ENCODE results near the gene MFF. TPM values are rescaled to one million over a fixed set of nuclear protein-coding genes. Genes with fewer than 3 reads are reported as not detected.

Gene MFF
- total and polyA plus RNA-seq, 2 donors (not counting 3 experiments of a cell fraction or from before 2014, with no cell fraction given) = 36.3 to 65.1 TPM

- TF ChIP-seq GATA2 (IDR thresholded peaks at IDR 0.05; ENCODE audit: insufficient read depth, insufficient read length, low read depth, low read length) (peak; percentile 59), EZH2 (IDR thresholded peaks at IDR 0.05; ENCODE audit: borderline replicate concordance, low read depth, low read length, severe bottlenecking) (no peak), MYC (IDR thresholded peaks at IDR 0.05; ENCODE audit: low read depth, low read length) (no peak), JUN (IDR thresholded peaks at IDR 0.05; ENCODE audit: borderline replicate concordance, insufficient read depth, insufficient read length, low read depth) (peak; percentile 72), POLR2AphosphoS5 (IDR thresholded peaks at IDR 0.05; ENCODE audit: insufficient read depth, low read depth, low read length) (peak; percentile 66), POLR2A (IDR thresholded peaks at IDR 0.05; ENCODE audit: low read depth, low read length) (peak; percentile 50), MAX (IDR thresholded peaks at IDR 0.05; ENCODE audit: insufficient read depth, insufficient read length) (no peak), CTCF (IDR thresholded peaks at IDR 0.05; ENCODE audit: extremely low read depth in 1 of 2, insufficient read depth in 1 of 2, low read depth in 1 of 2, low read length in 2 of 2) (peak; percentile 57 to 81), FOS (IDR thresholded peaks at IDR 0.05; ENCODE audit: borderline replicate concordance, insufficient read depth, low read length) (peak; percentile 57)
These were observed 81.4 kb downstream of the MFF start for GRCh38 chr2:227406177-227407031.

More at GRCh38 chr2:227406177-227407031, 81.4 kb downstream of the MFF start:
- H3K36me3 ChIP-seq (ENCODE audit: control insufficient read depth in 2 of 2, extremely low read depth in 1 of 2, insufficient read depth in 2 of 2, low read length in 2 of 2) = no peaks in the 10 kb centered on the region
- FAIRE-seq (peak; percentile 99), DNase-seq (ENCODE audit: low read depth, low spot score) (peak; percentile 96)
- no peaks in the 10 kb centered on the region for H4K20me1 ChIP-seq (replicated peaks; ENCODE audit: control insufficient read depth, extremely low read depth, insufficient read depth, low read length)
- ChIA-PET CTCF (interaction anchor here (0.6 to 3.8 kb wide), 35 partner anchors 10 to 1741 kb away, joined by 3 to 139 read pairs (median 4); no protein-coding TSS in a partner anchor), POLR2A (interaction anchor here (0.5 to 1.4 kb wide), 3 partner anchors 9 to 360 kb away, joined by 3 to 5 read pairs (median 3); no protein-coding TSS in a partner anchor)
- no peaks in the 10 kb centered on the region for H3K27me3 ChIP-seq (ENCODE audit: control insufficient read depth in 2 of 2, insufficient read depth in 2 of 2, low read length in 2 of 2)
- peak overlapping the region; percentile 25 for H3K4me2 ChIP-seq (ENCODE audit: insufficient read depth, low read length)
- peak overlapping the region; percentile 85 for H3K27ac ChIP-seq (ENCODE audit: insufficient read depth, low read depth, low read length)
- no peaks in the 10 kb centered on the region for H3K79me2 ChIP-seq (ENCODE audit: control insufficient read depth, insufficient read depth, low read length)
- peak overlapping the region; percentile 70 for H2AFZ ChIP-seq (ENCODE audit: low read depth, low read length)
- BruUV-seq (replicated peaks) = TSS peak; percentile 93
- intact Hi-C loops (cut with micrococcal nuclease) = loop anchor here (1.0 to 5.0 kb wide), 10 partner anchors 9 to 478 kb away; partner anchors contain the start of gene AGFG1
- dilution Hi-C loops (cut with MboI; ENCODE audit: extremely low pct_ligation_motif_present, low sequenced_read_pairs) = no loop called here
- no peaks in the 10 kb centered on the region for H3K9me3 ChIP-seq (replicated peaks; ENCODE audit: control insufficient read depth, insufficient read depth, low read length)
- H3K9me1 ChIP-seq (replicated peaks; ENCODE audit: control insufficient read depth, extremely low read depth, insufficient read depth, low read length) = no peaks in the 10 kb centered on the region
- H3K4me3 ChIP-seq (replicated peaks in 1 of 3; ENCODE audit: insufficient read depth in 1 of 3, low read depth in 1 of 3, low read length in 3 of 3) = no peak overlapping the region
- H3K9ac ChIP-seq (replicated peaks; ENCODE audit: extremely low read depth, insufficient read depth, low read length) = peak overlapping the region; percentile 57
- H3K4me1 ChIP-seq (ENCODE audit: control insufficient read depth, extremely low read depth, insufficient read depth, low read length) = peaks cover 8% of the 10 kb centered on the region

Other genes with a start within 250 kb of the MFF start
- gene COL4A4, start 161.0 kb upstream of the MFF start, total RNA-seq = not detected in 2 replicates
- not detected in 2 replicates for gene COL4A4, start 161.0 kb upstream of the MFF start, polyA plus RNA-seq
- not detected in 2 replicates for gene COL4A3, start 160.6 kb upstream of the MFF start, total RNA-seq
- not detected in 2 replicates for gene COL4A3, start 160.6 kb upstream of the MFF start, polyA plus RNA-seq
- not detected in 2 replicates for gene TM4SF20, start 54.1 kb downstream of the MFF start, total RNA-seq
- not detected in 2 replicates for gene TM4SF20, start 54.1 kb downstream of the MFF start, polyA plus RNA-seq
- gene SCYGR1, start 62.7 kb downstream of the MFF start, total RNA-seq = not detected in 2 replicates
- not detected in 2 replicates for gene SCYGR1, start 62.7 kb downstream of the MFF start, polyA plus RNA-seq
- gene AGFG1, start 146.9 kb downstream of the MFF start, total RNA-seq = 69.2 and 87.9 TPM in 2 replicates
- gene AGFG1, start 146.9 kb downstream of the MFF start, polyA plus RNA-seq = 106 and 118 TPM in 2 replicates

Data from endothelial cell of umbilical vein (primary cell).